ENCODE measurements around the gene VPS33A.
A peak's percentile ranks its signal among the peaks of the same experiment; 100 is the strongest.

VPS33A gene

DNA sequence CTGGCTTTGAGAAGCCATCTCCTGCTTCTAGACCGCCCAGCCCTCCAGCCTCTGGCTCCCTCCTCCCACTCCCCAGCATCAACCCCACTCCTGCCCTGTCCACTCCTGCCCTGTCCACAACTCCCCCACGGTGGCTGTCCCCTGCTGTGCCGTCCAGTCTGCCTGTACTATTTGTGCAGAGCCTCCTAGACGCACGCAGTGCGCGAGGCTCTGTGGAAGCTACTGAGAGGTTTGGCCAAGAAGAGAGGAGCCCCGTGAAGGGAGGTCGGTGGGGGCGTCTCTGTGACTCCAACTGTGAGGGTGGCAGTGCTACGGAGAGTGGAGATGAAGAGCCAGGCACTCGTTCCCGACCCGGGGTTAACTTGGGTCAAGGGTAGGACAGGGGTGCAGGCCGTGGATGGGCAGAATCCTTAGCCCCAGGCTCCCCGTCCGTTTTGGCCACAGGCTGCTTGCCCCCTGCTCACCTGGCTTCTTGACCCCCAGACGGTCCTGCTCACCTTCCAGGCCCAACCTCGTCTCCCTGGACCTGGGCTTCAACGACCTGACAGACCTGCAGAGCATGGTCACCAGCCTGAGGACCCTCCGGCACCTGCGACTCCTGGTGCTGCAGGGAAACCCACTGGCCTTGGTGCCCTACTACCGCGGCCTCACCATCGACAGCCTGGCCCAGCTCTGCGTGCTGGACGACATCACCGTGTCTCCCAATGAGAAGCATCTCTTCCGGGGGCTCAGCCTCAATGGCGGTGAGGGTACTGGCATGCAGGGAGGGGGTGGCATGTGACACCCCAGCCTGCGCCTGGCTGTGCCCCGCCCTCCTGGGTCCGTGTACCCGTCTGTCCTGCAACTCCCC lies 76.4 kb downstream of the VPS33A start:
- no peak for TF ChIP-seq CTCF (conservative IDR thresholded peaks at IDR 0.05; ENCODE audit: low read length)
- H3K4me3 ChIP-seq (ENCODE audit: low read length) = no peak overlapping the region
- DNase-seq (ENCODE audit: low read depth) = no peak

- H3K4me3 ChIP-seq (ENCODE audit: low read length) = no peak overlapping the region
- no peak for DNase-seq (ENCODE audit: low read depth)
- TF ChIP-seq CTCF (conservative IDR thresholded peaks at IDR 0.05; ENCODE audit: low read length) = no peak
These were observed 78.8 kb downstream of the VPS33A start for GRCh38 chr12:122187466-122187865.

GRCh38 chr12:122185494-122186082 lies 80.7 kb downstream of the VPS33A start:
- TF ChIP-seq CTCF (conservative IDR thresholded peaks at IDR 0.05; ENCODE audit: low read length) = no peak
- no peak for DNase-seq (ENCODE audit: low read depth)
- H3K4me3 ChIP-seq (ENCODE audit: low read length) = no peak overlapping the region

- TF ChIP-seq CTCF (conservative IDR thresholded peaks at IDR 0.05; ENCODE audit: low read length) = no peak
- no peak overlapping the region for H3K4me3 ChIP-seq (ENCODE audit: low read length)
- DNase-seq (ENCODE audit: low read depth) = no peak
These were observed 81.2 kb downstream of the VPS33A start for GRCh38 chr12:122185079-122185478.

- no peak for DNase-seq (ENCODE audit: low read depth)
- TF ChIP-seq CTCF (conservative IDR thresholded peaks at IDR 0.05; ENCODE audit: low read length) = no peak
- no peak overlapping the region for H3K4me3 ChIP-seq (ENCODE audit: low read length)
These were observed 81.8 kb downstream of the VPS33A start for GRCh38 chr12:122184517-122184916.

DNA sequence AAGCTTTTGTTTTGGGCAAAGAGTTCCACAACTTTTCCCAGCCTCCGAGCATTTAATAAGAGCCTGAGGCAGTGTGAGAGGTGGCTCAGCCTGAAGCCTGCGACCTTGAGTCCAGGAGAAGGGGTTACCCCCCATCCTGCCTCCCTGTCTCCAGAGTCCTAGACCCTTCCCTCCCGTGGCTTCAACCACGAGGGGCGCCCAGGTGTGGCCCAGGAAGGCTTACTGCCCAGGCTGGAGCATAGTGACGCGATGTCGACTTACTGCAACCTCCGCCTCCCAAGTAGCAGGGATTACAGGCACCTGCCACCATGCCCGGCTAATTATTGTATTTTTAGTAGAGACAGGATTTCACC lies 82.7 kb downstream of the VPS33A start:
- TF ChIP-seq CTCF (conservative IDR thresholded peaks at IDR 0.05; ENCODE audit: low read length) = no peak
- DNase-seq (ENCODE audit: low read depth) = no peak
- H3K4me3 ChIP-seq (ENCODE audit: low read length) = peak overlapping the region; percentile 53

All from AG10803 (cell line).